ENCODE measurements around the gene SCNM1. TPM values are rescaled to one million over a fixed set of nuclear protein-coding genes. Genes with fewer than 3 reads are reported as not detected.

Gene SCNM1
- total and polyA plus RNA-seq, 9 of the 15 experiments (the other 6 are each of a cell fraction or from before 2014, with no cell fraction given): 17.2 to 204 (median 63.0) TPM

GRCh38 chr1:151165281-151165737 lies 635 bp upstream of the SCNM1 start (continued):
- no peak for TF ChIP-seq EZH2 (IDR thresholded peaks at IDR 0.05; ENCODE audit: borderline replicate concordance, low read depth, low read length)
- no peak for TF ChIP-seq TSC22D4 (tag; IDR thresholded peaks at IDR 0.05)
- TF ChIP-seq ZNF146 (CRISPR knock-in tag; IDR thresholded peaks at IDR 0.05; ENCODE audit: unreplicated experiment): no peak
- TF ChIP-seq ZNF347 (CRISPR knock-in tag; IDR thresholded peaks at IDR 0.05; ENCODE audit: low read depth): no peak
- TF ChIP-seq KDM5B (IDR thresholded peaks at IDR 0.05; ENCODE audit: insufficient replicate concordance, low read depth, low read length): peak; percentile 32
- no peak for TF ChIP-seq LARP7 (IDR thresholded peaks at IDR 0.05)
- TF ChIP-seq ARID3B (CRISPR knock-in tag; IDR thresholded peaks at IDR 0.05; ENCODE audit: borderline replicate concordance): no peak
- no peak for TF ChIP-seq HMG20B (CRISPR knock-in tag; IDR thresholded peaks at IDR 0.05)
- TF ChIP-seq RNF2 (IDR thresholded peaks at IDR 0.05): no peak
- TF ChIP-seq ATF3 (IDR thresholded peaks at IDR 0.05): no peak
- TF ChIP-seq ATF3 (CRISPR knock-in tag; conservative IDR thresholded peaks at IDR 0.05): no peak
- no peak for TF ChIP-seq CBX2 (IDR thresholded peaks at IDR 0.05; ENCODE audit: insufficient read depth, low read length, poor library complexity, severe bottlenecking)
- no peak for TF ChIP-seq ZZZ3 (IDR thresholded peaks at IDR 0.05)
- TF ChIP-seq BRD4 (IDR thresholded peaks at IDR 0.05): no peak
- no peak for TF ChIP-seq MNT (conservative IDR thresholded peaks at IDR 0.05)
- peak; percentile 47; the same call in 1 of the 2 replicates for TF ChIP-seq TAF7 (tag; IDR thresholded peaks at IDR 0.05)
- no peak for TF ChIP-seq ZNF253 (CRISPR knock-in tag; conservative IDR thresholded peaks at IDR 0.05)
- TF ChIP-seq ZNF589 (CRISPR knock-in tag; IDR thresholded peaks at IDR 0.05; ENCODE audit: low read depth): no peak
- TF ChIP-seq SETDB1 (IDR thresholded peaks at IDR 0.05; ENCODE audit: low read length): no peak
- no peak for TF ChIP-seq GTF2F1 (IDR thresholded peaks at IDR 0.05; ENCODE audit: low read depth, low read length)
- no peak for TF ChIP-seq ZBTB49 (CRISPR knock-in tag; IDR thresholded peaks at IDR 0.05; ENCODE audit: borderline replicate concordance)
- no peak for TF ChIP-seq POLR2H (tag; IDR thresholded peaks at IDR 0.05; ENCODE audit: low read depth)
